ENCODE data around the gene LRBA.
"Not testable (repeated sequence)": the region's sequence is repeated elsewhere in the genome, so short reads cannot be mapped to it uniquely, and the experiment has no call there.

LRBA gene

GRCh38 chr4:150997141-150997540, 17.9 kb downstream of the LRBA start:
- Mint-ChIP-seq H3K4me3 (no peak overlapping the region), H3K27ac (no peak overlapping the region), H3K4me1 (peaks cover 47% of the 10 kb centered on the region), H3K9me3 (no peaks in the 10 kb centered on the region), H3K36me3 (peaks cover 2% of the 10 kb centered on the region)
- DNase-seq (ENCODE audit: low spot score in 2 of 2): no peak
- ATAC-seq: no peak

GRCh38 chr4:150994721-150995120, 20.4 kb downstream of the LRBA start:
- Mint-ChIP-seq H3K4me1 (peaks cover 35% of the 10 kb centered on the region), H3K36me3 (peaks cover 5% of the 10 kb centered on the region), H3K9me3 (no peaks in the 10 kb centered on the region), H3K4me3 (no peak overlapping the region), H3K27ac (no peak overlapping the region)
- DNase-seq (ENCODE audit: low spot score in 2 of 2) (no peak), ATAC-seq (no peak)

GRCh38 chr4:150993577-150993976, 21.5 kb downstream of the LRBA start:
- not testable (repeated sequence) for ATAC-seq; H3K36me3 Mint-ChIP-seq; H3K9me3 Mint-ChIP-seq; H3K4me3 Mint-ChIP-seq; H3K27ac Mint-ChIP-seq; DNase-seq (ENCODE audit: low spot score in 2 of 2)
- H3K4me1 Mint-ChIP-seq: peaks cover 35% of the 10 kb centered on the region

DNA sequence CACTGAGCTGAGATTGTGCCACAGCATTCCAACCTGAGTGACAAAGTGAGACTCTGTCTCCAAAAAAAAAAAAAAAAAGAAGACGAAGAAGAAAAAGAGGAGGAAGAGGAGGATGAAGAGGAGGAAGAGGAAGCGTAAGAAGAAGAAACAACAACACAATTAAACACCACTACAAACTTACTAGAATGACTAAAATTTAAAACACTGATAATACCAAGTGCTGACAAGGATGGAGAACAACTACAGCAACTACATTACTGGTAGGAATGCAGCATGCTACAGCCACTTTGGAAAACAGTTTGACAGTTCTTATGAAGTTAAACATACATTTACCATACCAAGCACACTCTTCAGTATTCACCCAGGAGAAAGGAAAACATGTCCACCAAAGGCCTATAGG, 24.1 kb downstream of the LRBA start:
- DNase-seq (ENCODE audit: low spot score in 2 of 2) (no peak), ATAC-seq (no peak)
- H3K36me3 Mint-ChIP-seq: peaks cover 5% of the 10 kb centered on the region
- H3K9me3 Mint-ChIP-seq: no peaks in the 10 kb centered on the region
- peaks cover 54% of the 10 kb centered on the region for H3K4me1 Mint-ChIP-seq
- H3K4me3 Mint-ChIP-seq: no peak overlapping the region
- no peak overlapping the region for H3K27ac Mint-ChIP-seq

DNA sequence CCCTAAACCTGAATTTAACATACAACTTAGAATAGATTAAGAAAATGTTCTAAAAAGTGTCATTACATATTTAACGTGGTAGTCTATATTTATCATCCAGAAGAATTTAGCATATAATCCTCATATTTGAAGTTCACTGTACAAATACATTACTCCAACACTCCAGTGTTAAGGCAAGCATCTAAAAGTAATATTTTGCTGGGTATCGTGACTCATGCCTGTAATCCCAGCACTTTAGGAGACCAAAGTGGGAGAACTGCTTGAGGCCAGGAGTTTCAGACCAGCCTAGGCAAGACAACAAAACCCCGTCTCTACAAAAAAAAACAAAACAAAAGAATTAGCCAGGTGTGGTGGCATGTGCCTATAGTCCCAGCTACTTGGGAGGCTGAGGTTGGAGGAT, 24.8 kb downstream of the LRBA start:
- peaks cover 5% of the 10 kb centered on the region for H3K36me3 Mint-ChIP-seq
- no peak for ATAC-seq

DNA sequence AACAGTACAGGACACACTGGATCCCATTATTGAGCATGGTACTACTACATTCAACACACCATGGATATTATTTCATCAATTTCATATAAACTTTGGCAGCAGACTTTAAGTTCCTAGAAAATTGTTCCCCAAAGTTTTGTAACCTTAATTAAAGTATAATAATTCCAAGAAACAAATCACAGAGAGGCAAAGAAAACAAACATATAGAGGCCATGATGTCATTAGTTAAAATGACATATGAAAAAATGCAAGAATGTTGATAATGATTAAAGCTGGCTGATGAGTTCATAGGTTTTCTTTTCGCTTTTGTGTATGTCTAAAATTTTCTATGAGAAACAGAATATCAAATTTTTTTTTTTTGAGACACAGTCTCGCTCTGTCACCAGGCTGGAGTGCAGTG, 26.8 kb downstream of the LRBA start:
- no peak for DNase-seq (ENCODE audit: low spot score in 2 of 2)
- Mint-ChIP-seq H3K27ac (no peak overlapping the region), H3K9me3 (no peaks in the 10 kb centered on the region), H3K4me3 (no peak overlapping the region), H3K4me1 (peaks cover 35% of the 10 kb centered on the region), H3K36me3 (peaks cover 5% of the 10 kb centered on the region)
- ATAC-seq: no peak

More for the DNA sequence above, 24.8 kb downstream of the LRBA start:
- Mint-ChIP-seq H3K27ac (no peak overlapping the region), H3K9me3 (no peaks in the 10 kb centered on the region), H3K4me1 (peaks cover 52% of the 10 kb centered on the region), H3K4me3 (no peak overlapping the region)
- no peak for DNase-seq (ENCODE audit: low spot score in 2 of 2)

GRCh38 chr4:150987204-150987603, 27.9 kb downstream of the LRBA start:
- no peaks in the 10 kb centered on the region for H3K9me3 Mint-ChIP-seq
- H3K4me3 Mint-ChIP-seq: no peak overlapping the region
- H3K36me3 Mint-ChIP-seq: peaks cover 10% of the 10 kb centered on the region
- ATAC-seq: no peak
- peaks cover 36% of the 10 kb centered on the region for H3K4me1 Mint-ChIP-seq
- H3K27ac Mint-ChIP-seq: no peak overlapping the region
- DNase-seq (ENCODE audit: low spot score in 2 of 2): no peak

DNA sequence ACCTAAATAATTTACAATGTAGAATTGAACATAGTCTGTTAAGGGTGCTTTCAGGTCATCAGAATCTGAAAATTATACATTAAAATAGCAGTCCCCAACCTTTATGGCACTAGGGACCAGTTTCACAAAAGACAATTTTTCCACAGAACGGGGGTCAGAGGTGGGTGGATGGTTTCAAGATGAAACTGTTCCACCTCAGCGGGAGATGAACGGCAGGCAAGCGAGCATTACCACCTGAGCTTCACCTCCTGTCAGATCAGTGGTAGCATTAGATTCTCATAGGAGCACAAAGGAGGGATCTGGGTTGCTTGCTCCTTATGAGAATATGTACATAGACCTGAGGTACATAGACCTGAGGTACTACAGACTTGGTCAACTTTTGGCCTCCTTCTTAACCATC, 29.0 kb downstream of the LRBA start:
- H3K4me3 Mint-ChIP-seq: no peak overlapping the region
- peak overlapping the region; percentile 5 for H3K27ac Mint-ChIP-seq
- H3K4me1 Mint-ChIP-seq: peaks cover 32% of the 10 kb centered on the region
- DNase-seq (ENCODE audit: low spot score in 2 of 2) (no peak), ATAC-seq (peak; percentile 67)
- peaks cover 10% of the 10 kb centered on the region for H3K36me3 Mint-ChIP-seq
- no peaks in the 10 kb centered on the region for H3K9me3 Mint-ChIP-seq

DNA sequence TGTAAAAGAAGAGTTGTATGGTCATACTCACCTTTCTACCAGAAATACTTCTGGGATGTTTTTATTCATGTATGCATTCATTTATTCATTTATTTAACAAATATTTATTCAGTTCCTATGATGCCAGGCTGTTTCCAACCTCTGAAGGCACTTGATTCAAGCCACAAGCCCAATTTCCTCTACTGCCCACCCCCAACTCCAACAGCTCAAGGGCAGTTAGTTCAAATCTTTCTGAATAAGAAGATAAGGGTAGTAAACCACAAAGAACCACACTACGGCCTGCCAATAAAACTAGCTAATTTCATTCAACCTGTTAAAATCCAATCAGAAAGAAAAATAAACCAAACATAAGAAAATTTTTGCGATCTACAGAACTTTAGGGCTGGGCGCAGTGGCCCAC, 31.2 kb downstream of the LRBA start:
- H3K27ac Mint-ChIP-seq: no peak overlapping the region
- peaks cover 2% of the 10 kb centered on the region for H3K9me3 Mint-ChIP-seq
- peaks cover 54% of the 10 kb centered on the region for H3K4me1 Mint-ChIP-seq

DNA sequence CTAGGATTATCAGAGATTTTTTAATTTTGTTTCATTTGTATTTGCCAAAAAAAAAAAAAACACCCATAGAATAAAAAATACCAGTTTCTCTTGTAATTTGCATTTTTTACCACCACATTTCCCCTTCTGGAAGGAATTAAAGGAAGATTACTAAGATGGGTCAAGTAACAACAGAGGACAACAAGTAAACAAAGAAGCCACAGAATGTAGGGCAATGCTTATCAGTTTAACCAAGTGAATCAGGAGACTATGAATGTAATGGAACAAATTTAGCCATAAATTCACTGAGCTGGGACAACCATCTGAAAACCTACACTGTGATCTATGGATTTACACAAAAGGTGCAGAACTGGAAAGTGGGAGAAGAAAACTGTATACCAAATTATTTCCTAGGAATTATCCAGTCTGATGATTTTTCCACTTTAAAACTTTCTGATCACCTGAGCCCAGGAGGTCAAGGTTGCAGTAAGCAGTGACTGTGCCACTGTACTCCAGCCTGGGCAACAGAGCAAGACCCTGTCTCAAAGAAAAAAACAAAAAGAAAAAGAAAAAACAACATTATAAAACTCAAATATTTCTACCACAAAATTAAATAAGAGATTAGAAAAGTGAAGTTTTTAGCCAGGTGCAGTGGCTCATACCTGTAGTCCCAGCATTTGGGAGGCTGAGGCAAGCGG, 32.4 kb downstream of the LRBA start:
- H3K27ac Mint-ChIP-seq: peak overlapping the region; percentile 48

More for the DNA sequence above, 31.2 kb downstream of the LRBA start:
- ATAC-seq: no peak
- no peak overlapping the region for H3K4me3 Mint-ChIP-seq
- no peak for DNase-seq (ENCODE audit: low spot score in 2 of 2)
- H3K36me3 Mint-ChIP-seq: peaks cover 13% of the 10 kb centered on the region

DNA sequence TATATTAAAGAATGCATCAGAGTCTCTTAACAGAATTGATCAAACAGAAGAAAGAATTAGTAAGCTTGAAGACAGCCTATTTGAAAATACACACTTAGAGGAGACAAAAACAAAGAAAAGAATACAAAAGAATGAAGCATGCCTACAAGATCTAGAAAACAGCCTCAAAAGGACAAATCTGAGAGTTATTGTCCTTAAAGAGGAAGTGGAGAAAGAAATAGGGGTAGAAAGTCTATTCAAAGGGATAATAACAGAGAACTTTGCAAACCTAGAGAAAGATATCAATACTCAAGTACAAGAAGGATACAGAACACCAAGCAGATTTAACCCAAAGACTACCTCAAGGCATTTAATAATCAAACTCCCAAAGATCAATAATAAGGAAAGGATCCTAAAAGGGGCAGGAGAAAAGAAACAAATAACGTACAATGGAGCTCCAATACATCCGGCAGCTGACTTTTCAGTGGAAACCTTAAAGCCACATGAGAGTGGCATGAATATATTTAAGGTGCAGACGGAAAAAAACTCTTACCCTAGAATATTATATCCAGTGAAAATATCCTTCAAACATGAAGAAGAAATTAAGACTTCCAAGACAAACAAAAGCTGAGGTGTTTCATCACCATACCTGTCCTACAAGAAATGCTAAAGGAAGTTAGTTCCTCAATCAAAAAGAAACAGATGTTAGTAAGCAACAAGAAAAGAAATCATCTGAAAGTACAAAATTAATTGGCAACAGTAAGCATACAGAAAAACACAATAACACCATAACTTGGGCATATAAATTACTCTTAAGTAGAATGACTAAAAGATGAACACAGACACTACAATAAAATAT, 36.1 kb downstream of the LRBA start:
- no peak for ATAC-seq
- Mint-ChIP-seq H3K4me1 (peaks cover 76% of the 10 kb centered on the region), H3K4me3 (no peak overlapping the region), H3K27ac (no peak overlapping the region), H3K36me3 (peaks cover 18% of the 10 kb centered on the region), H3K9me3 (peaks cover 2% of the 10 kb centered on the region)
- DNase-seq (ENCODE audit: low spot score in 2 of 2): no peak

More for the DNA sequence above, 32.4 kb downstream of the LRBA start:
- Mint-ChIP-seq H3K9me3 (peaks cover 2% of the 10 kb centered on the region), H3K36me3 (peaks cover 13% of the 10 kb centered on the region), H3K4me3 (no peak overlapping the region), H3K4me1 (peaks cover 62% of the 10 kb centered on the region)
- DNase-seq (ENCODE audit: low spot score in 2 of 2): no peak
- peak; percentile 51 for ATAC-seq

DNA sequence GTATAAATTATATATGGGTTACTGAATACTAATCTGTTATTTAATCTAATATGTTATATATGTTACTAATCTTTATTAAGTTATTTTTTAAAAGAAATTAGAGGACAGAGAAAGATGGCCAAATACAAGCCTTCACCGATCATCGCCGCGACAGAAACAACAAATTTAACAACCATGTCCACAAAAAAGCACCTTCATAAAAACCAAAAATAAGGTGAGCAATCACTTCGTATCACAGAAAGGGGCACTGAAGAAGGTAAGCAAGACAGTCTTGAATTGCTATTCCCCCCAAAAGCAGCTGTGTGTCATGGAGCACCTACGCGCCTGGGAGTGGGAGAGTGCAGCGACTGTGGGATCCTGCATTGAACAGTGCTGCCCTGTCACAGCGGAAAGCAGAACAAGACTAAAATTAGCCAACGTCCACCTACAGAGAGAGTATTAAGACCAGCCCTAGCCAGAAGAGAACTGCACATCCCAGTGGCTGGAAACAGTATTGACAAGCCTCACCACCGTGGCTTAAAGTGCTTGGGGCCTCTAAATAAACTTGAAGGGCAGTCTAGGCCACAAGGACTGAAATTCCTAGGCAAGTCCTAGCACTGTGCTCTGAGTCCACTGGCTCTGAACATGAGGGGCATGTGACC, 38.5 kb downstream of the LRBA start:
- no peak overlapping the region for H3K27ac Mint-ChIP-seq
- peaks cover 87% of the 10 kb centered on the region for H3K4me1 Mint-ChIP-seq
- H3K4me3 Mint-ChIP-seq: no peak overlapping the region
- peaks cover 13% of the 10 kb centered on the region for H3K36me3 Mint-ChIP-seq
- ATAC-seq (peak; percentile 28), DNase-seq (ENCODE audit: low spot score in 2 of 2) (no peak)
- H3K9me3 Mint-ChIP-seq: peaks cover 2% of the 10 kb centered on the region

DNA sequence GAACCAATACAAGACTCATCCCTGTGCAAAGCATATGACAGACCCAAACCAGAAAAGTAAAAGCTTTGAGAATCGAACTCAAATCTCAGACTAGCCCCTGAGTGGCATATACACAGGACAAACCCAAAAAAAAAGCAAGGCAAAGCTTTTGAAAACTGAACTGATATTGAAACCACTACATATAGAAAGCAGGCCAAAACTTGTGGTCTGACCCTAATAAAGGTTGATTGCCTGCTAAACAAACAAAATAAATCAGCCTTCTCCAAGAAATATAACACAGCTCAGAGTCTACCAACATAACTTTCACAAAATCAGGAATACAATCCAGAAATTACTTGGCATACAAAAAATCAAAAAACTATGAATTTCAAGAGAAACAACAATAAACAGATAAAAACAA, 40.3 kb downstream of the LRBA start:
- DNase-seq (ENCODE audit: low spot score in 2 of 2) (no peak), ATAC-seq (no peak)
- H3K9me3 Mint-ChIP-seq: peaks cover 2% of the 10 kb centered on the region
- H3K4me1 Mint-ChIP-seq: peaks cover 82% of the 10 kb centered on the region
- H3K27ac Mint-ChIP-seq: no peak overlapping the region
- H3K4me3 Mint-ChIP-seq: no peak overlapping the region
- H3K36me3 Mint-ChIP-seq: peaks cover 4% of the 10 kb centered on the region

DNA sequence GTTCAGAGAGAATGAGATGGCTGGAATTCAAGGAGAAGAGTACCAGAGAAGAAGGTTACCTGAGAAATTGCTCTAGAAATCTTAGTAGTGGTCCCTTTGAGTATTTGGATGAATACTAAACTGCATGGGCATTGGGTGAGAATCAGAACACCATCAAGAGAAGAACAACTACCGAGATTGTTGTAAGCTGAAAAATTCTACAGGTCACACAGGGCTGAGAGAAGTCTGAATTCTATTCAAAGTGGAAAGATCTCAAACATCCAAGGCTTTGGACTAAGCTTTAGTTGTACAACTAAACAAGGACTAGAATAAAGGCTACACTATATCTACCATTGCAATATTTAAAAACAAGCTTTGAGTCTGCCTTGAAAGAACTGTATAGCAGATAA, 40.8 kb downstream of the LRBA start:
- Mint-ChIP-seq H3K9me3 (peaks cover under 1% of the 10 kb centered on the region), H3K36me3 (peaks cover 4% of the 10 kb centered on the region), H3K4me1 (peaks cover 77% of the 10 kb centered on the region), H3K27ac (peak overlapping the region; percentile 8), H3K4me3 (no peak overlapping the region)
- no peak for DNase-seq (ENCODE audit: low spot score in 2 of 2)
- no peak for ATAC-seq

GRCh38 chr4:150973626-150974251, 41.3 kb downstream of the LRBA start:
- no peaks in the 10 kb centered on the region for H3K9me3 Mint-ChIP-seq
- peak overlapping the region; percentile 8 for H3K27ac Mint-ChIP-seq
- H3K4me1 Mint-ChIP-seq: peaks cover 72% of the 10 kb centered on the region
- peaks cover 4% of the 10 kb centered on the region for H3K36me3 Mint-ChIP-seq
- DNase-seq (ENCODE audit: low spot score in 2 of 2) (no peak), ATAC-seq (no peak)
- H3K4me3 Mint-ChIP-seq: no peak overlapping the region

Measured in stimulated activated effector memory CD8-positive, alpha-beta T cell treated with anti-CD3 and anti-CD28 coated beads, Interleukin-12 subunit alpha, Interleukin-12 subunit beta, amount 100 ng/mL, for 72 hours (primary cell).